ENCODE results near the gene MEN1. TPM values are rescaled to one million over a fixed set of nuclear protein-coding genes. Genes with fewer than 3 reads are reported as not detected.

The MEN1 gene
- total RNA-seq, 1 donor from 2014 or later, result 29.2 TPM

DNA sequence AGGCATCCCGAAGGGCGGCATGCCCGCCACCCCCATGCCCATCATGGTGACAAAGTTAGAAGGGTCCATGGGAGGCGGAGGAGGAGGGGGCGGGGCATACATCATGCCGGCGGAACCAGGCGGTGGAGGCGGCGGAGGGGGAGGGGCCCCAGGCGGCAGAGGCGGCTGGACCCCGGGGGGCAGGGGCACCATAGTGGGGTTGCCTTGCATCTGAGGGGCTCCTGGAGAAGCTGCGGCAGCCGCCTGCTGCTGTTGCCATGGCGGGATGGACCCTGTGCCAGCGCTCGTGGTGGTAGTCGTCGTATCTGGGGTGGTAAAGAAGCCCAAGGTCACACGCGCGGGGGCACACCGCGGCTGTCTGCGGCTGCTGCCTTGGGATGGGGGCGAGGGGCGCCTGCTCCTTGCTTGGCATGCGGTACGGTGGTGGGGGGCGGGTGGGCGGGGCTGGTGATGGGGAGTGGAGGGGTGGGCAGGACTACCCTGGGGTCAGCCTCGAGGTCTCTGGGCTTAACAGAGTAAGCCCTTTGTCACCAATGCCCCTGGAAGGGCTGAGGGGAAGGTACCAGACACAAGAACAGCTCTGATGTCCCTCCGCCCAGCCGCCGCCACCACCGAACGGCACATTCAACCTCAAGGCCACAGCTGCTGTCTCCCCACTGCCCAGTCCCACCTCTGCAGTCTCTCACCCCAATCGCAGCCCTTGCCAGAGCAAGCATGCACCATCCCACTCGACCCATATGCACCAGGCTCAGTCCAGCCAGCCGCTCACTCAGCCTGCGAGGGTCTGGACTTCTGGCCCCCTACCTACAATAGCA, 44.3 kb downstream of the MEN1 start:
- DNase-seq (ENCODE audit: extremely low spot score, unreplicated experiment), result no peak
- Mint-ChIP-seq H3K27me3 (ENCODE audit: unreplicated experiment) (no peaks in the 10 kb centered on the region), H3K4me1 (ENCODE audit: unreplicated experiment) (peaks cover 33% of the 10 kb centered on the region), H3K27ac (ENCODE audit: unreplicated experiment) (no peak overlapping the region), H3K9me3 (ENCODE audit: unreplicated experiment) (no peaks in the 10 kb centered on the region), H3K4me3 (ENCODE audit: unreplicated experiment) (no peak overlapping the region), H3K36me3 (ENCODE audit: unreplicated experiment) (peaks cover 61% of the 10 kb centered on the region)
- TF ChIP-seq, protein P1, sequence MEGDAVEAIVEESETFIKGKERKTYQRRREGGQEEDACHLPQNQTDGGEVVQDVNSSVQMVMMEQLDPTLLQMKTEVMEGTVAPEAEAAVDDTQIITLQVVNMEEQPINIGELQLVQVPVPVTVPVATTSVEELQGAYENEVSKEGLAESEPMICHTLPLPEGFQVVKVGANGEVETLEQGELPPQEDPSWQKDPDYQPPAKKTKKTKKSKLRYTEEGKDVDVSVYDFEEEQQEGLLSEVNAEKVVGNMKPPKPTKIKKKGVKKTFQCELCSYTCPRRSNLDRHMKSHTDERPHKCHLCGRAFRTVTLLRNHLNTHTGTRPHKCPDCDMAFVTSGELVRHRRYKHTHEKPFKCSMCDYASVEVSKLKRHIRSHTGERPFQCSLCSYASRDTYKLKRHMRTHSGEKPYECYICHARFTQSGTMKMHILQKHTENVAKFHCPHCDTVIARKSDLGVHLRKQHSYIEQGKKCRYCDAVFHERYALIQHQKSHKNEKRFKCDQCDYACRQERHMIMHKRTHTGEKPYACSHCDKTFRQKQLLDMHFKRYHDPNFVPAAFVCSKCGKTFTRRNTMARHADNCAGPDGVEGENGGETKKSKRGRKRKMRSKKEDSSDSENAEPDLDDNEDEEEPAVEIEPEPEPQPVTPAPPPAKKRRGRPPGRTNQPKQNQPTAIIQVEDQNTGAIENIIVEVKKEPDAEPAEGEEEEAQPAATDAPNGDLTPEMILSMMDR (IDR thresholded peaks at IDR 0.05), result no peak

DNA sequence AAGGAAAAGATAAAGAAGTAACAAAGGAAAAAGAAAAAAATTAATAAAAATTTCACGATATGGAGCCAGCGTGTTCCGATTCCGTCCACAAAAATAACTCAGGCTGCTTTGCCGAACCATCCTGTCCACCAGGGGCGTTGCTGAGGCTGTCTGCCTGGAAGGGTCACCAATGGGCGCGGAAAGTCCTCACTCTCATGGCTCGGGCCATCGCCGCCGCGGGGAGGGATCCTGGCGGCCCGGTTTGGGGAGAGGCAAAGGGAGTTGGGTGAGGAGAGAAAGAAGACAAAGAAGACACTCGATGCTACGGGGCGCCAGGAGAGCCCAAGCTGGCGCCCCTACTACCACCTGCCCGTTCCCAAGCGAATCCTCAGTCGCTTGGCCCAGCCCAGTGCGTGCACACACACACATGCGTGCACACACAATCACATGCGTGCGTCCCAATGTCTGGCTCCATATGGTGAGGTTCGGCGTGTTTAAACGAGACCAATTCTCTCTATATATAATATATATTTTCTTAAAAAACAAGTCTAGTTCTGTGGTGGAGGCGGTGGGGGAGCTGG, 45.0 kb downstream of the MEN1 start:
- no peak for DNase-seq (ENCODE audit: extremely low spot score, unreplicated experiment)
- no peaks in the 10 kb centered on the region for H3K9me3 Mint-ChIP-seq (ENCODE audit: unreplicated experiment)
- H3K4me1 Mint-ChIP-seq (ENCODE audit: unreplicated experiment), result peaks cover 40% of the 10 kb centered on the region
- H3K27ac Mint-ChIP-seq (ENCODE audit: unreplicated experiment), result no peak overlapping the region
- no peak overlapping the region for H3K4me3 Mint-ChIP-seq (ENCODE audit: unreplicated experiment)
- H3K27me3 Mint-ChIP-seq (ENCODE audit: unreplicated experiment), result no peaks in the 10 kb centered on the region
- peaks cover 57% of the 10 kb centered on the region for H3K36me3 Mint-ChIP-seq (ENCODE audit: unreplicated experiment)
- TF ChIP-seq, protein P1 (IDR thresholded peaks at IDR 0.05), result peak; percentile 29

DNA sequence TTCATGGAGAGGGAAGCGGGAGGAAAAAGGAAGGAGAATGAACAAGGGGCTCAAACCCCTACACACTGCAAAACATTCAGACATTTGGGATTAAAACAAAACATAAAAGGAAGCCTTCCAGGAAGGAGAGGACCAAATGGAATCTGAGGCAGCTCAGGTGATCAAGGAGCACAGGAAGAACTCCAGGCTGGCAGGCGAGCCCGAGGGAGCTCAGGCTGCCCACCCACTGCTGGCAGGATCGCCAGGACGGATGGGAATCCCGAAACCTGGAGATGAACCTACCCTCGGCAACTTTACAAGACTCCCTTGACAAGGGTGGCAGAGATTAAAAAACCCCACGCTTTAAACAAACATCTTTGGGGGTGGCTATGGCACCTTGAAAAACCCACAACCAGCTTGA, 45.6 kb downstream of the MEN1 start:
- no peaks in the 10 kb centered on the region for H3K27me3 Mint-ChIP-seq (ENCODE audit: unreplicated experiment)
- DNase-seq (ENCODE audit: extremely low spot score, unreplicated experiment), result no peak
- H3K27ac Mint-ChIP-seq (ENCODE audit: unreplicated experiment), result peak overlapping the region; percentile 63
- no peaks in the 10 kb centered on the region for H3K9me3 Mint-ChIP-seq (ENCODE audit: unreplicated experiment)
- H3K4me3 Mint-ChIP-seq (ENCODE audit: unreplicated experiment), result no peak overlapping the region
- TF ChIP-seq, protein P1 (IDR thresholded peaks at IDR 0.05), result no peak
- peaks cover 56% of the 10 kb centered on the region for H3K36me3 Mint-ChIP-seq (ENCODE audit: unreplicated experiment)
- H3K4me1 Mint-ChIP-seq (ENCODE audit: unreplicated experiment), result peaks cover 46% of the 10 kb centered on the region

DNA sequence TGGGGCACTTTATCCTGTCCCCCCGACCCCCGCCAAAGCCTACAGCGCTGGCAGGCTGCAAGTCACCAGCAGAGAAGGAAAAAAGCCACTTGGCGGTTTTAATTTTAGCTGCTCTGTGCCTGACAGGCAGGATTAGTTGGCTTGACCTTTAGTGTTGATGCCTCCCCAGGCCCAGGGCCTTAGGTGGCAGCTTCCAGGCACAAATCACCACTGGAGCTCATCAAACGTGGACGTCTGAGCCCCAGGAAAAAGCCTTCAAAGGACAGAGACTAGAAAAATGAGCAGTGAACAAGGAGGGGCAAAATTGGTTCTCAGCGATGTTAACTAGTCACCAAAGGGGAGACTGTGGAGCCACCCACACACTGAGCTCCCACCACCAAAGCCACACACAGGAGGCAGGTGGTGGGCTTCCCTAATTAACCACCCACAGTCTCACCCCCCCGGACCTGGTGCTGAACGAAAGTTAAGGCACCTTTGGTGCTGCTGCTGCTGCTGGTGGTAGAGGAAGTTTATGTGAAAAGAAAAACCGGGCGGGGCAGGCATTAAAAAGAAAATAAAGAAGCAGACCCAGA, 46.2 kb downstream of the MEN1 start:
- no peaks in the 10 kb centered on the region for H3K9me3 Mint-ChIP-seq (ENCODE audit: unreplicated experiment)
- peak overlapping the region; percentile 63 for H3K27ac Mint-ChIP-seq (ENCODE audit: unreplicated experiment)
- peaks cover 52% of the 10 kb centered on the region for H3K4me1 Mint-ChIP-seq (ENCODE audit: unreplicated experiment)
- DNase-seq (ENCODE audit: extremely low spot score, unreplicated experiment), result no peak
- H3K36me3 Mint-ChIP-seq (ENCODE audit: unreplicated experiment), result peaks cover 50% of the 10 kb centered on the region
- H3K27me3 Mint-ChIP-seq (ENCODE audit: unreplicated experiment), result no peaks in the 10 kb centered on the region
- H3K4me3 Mint-ChIP-seq (ENCODE audit: unreplicated experiment), result no peak overlapping the region
- TF ChIP-seq, protein P1 (IDR thresholded peaks at IDR 0.05), result no peak

DNA sequence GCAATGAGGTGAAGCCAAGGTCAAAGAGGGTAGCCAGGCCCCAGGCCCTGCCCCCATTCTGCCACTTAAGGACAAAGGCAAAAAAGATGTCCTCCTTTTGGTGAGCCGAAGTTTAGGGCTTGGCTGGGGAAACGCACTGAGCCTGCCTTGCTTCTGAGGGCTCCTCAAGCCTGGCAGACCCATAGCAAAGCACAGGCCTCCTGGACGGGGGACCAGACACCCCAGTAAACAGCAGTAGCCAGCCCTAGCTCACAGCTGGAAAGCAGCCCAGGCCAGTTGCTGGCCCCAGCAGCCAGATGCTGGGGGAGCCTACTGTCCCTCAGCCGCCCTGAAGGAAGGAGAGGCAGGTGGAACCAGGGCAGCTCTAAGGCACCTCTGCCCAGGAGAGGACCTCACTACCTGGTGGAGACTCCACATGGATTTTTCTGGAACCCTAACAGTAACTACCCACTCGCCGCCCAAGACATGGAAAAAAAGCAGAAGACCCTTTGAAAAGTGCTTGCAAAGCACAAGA, 46.8 kb downstream of the MEN1 start:
- Mint-ChIP-seq H3K4me3 (ENCODE audit: unreplicated experiment) (no peak overlapping the region), H3K9me3 (ENCODE audit: unreplicated experiment) (no peaks in the 10 kb centered on the region), H3K4me1 (ENCODE audit: unreplicated experiment) (peaks cover 53% of the 10 kb centered on the region), H3K27ac (ENCODE audit: unreplicated experiment) (peak overlapping the region; percentile 60), H3K27me3 (ENCODE audit: unreplicated experiment) (no peaks in the 10 kb centered on the region), H3K36me3 (ENCODE audit: unreplicated experiment) (peaks cover 44% of the 10 kb centered on the region)
- TF ChIP-seq, protein P1 (IDR thresholded peaks at IDR 0.05), result no peak
- DNase-seq (ENCODE audit: extremely low spot score, unreplicated experiment), result no peak

Data from osteocyte (in vitro differentiated cells).